H9 (cell line): ENCODE data around the gene CLEC2L. TPM values are rescaled to one million over a fixed set of nuclear protein-coding genes. Genes with fewer than 3 reads are reported as not detected.
A peak's percentile ranks its signal among the peaks of the same experiment; 100 is the strongest.

ENCODE experiments used
- DNase-seq: peaks from one replicate; pipeline ENCODE4 v3.0.0-alpha.2; 2017
- H2AFZ ChIP-seq: one replicate; pipeline ENCODE4 v1.6.1; 2013; ENCODE audit warnings: mild to moderate bottlenecking, low read length, control low read depth, moderate library complexity
- H2AK5ac ChIP-seq: 2 replicates; pipeline ENCODE4 v1.6.1; 2013; ENCODE audit warnings: low read length, control low read depth, mixed read lengths; ENCODE audit not compliant: insufficient read length
- H2BK120ac ChIP-seq: one replicate; pipeline ENCODE4 v1.6.1; 2013; ENCODE audit warnings: low read depth, mild to moderate bottlenecking, low read length, control low read depth, inconsistent platforms; ENCODE audit not compliant: poor library complexity, severe bottlenecking
- H2BK12ac ChIP-seq: 2 replicates; pipeline ENCODE4 v1.6.1; 2013; ENCODE audit warnings: low read length, control low read depth, mixed read lengths, low read depth; ENCODE audit not compliant: insufficient read length
- H2BK15ac ChIP-seq: 2 replicates; pipeline ENCODE4 v1.6.1; 2013; ENCODE audit warnings: low read depth, low read length, control low read depth
- H2BK20ac ChIP-seq: one replicate; pipeline ENCODE4 v1.6.1; 2013; ENCODE audit warnings: low read depth, mild to moderate bottlenecking, low read length, control low read depth, inconsistent platforms; ENCODE audit not compliant: poor library complexity, severe bottlenecking
- H2BK5ac ChIP-seq: 2 replicates; pipeline ENCODE4 v1.6.1; 2013; ENCODE audit warnings: low read length, control low read depth, mixed read lengths; ENCODE audit not compliant: insufficient read length
- H3K14ac ChIP-seq: 2 replicates; pipeline ENCODE4 v1.6.1; 2013; ENCODE audit warnings: low read length, control low read depth; ENCODE audit not compliant: insufficient read depth
- H3K18ac ChIP-seq: 2 replicates; pipeline ENCODE4 v1.6.1; 2013; ENCODE audit warnings: low read depth, mild to moderate bottlenecking, mixed read lengths, low read length, control low read depth; ENCODE audit not compliant: insufficient read length
- H3K23ac ChIP-seq: 2 replicates; pipeline ENCODE4 v1.6.1; 2013; ENCODE audit warnings: low read length, control low read depth, mixed read lengths, low read depth; ENCODE audit not compliant: insufficient read length
- H3K23me2 ChIP-seq: 2 replicates; pipeline ENCODE4 v1.6.1; 2013; ENCODE audit warnings: low read depth, mild to moderate bottlenecking, mixed read lengths, low read length, control low read depth; ENCODE audit not compliant: insufficient read length, poor library complexity, severe bottlenecking
- H3K27ac ChIP-seq: 2 replicates; pipeline ENCODE4 v1.5.1; 2013; ENCODE audit warnings: low read length, control low read depth, mixed read lengths, low read depth; ENCODE audit not compliant: insufficient read length
- H3K27me3 ChIP-seq: 2 replicates; pipeline ENCODE4 v1.6.1; 2013; ENCODE audit warnings: low read length, control low read depth, inconsistent platforms; ENCODE audit not compliant: insufficient read depth
- H3K4ac ChIP-seq: 2 replicates; pipeline ENCODE4 v1.6.1; 2013; ENCODE audit warnings: low read depth, mild to moderate bottlenecking, control low read depth, inconsistent platforms, low read length, moderate library complexity
- H3K4me1 ChIP-seq: 2 replicates; pipeline ENCODE4 v1.6.1; 2013; ENCODE audit warnings: low read length, control low read depth, inconsistent platforms; ENCODE audit not compliant: insufficient read depth
- H3K4me2 ChIP-seq: 2 replicates; pipeline ENCODE4 v1.6.1; 2013; ENCODE audit warnings: low read length, control low read depth, mixed read lengths; ENCODE audit not compliant: insufficient read length, insufficient read depth
- H3K56ac ChIP-seq: 2 replicates; pipeline ENCODE4 v1.6.1; 2013; ENCODE audit warnings: low read depth, mild to moderate bottlenecking, mixed read lengths, low read length, control low read depth; ENCODE audit not compliant: insufficient read length
- H3K79me1 ChIP-seq: 2 replicates; pipeline ENCODE4 v1.6.1; 2013; ENCODE audit warnings: low read depth, mild to moderate bottlenecking, moderate library complexity, low read length, control low read depth, inconsistent platforms; ENCODE audit not compliant: insufficient read depth, poor library complexity, severe bottlenecking
- H3K79me2 ChIP-seq: 2 replicates; pipeline ENCODE4 v1.6.1; 2013; ENCODE audit warnings: low read length, control low read depth, inconsistent platforms; ENCODE audit not compliant: insufficient read depth
- H3K9ac ChIP-seq: 2 replicates; pipeline ENCODE4 v1.6.1; 2013; ENCODE audit warnings: low read length, control low read depth, mixed read lengths; ENCODE audit not compliant: insufficient read length; ENCODE audit errors: extremely low read depth
- H3K9me3 ChIP-seq: one replicate; pipeline ENCODE4 v1.6.1; 2013; ENCODE audit warnings: low read depth, low read length, inconsistent platforms; ENCODE audit not compliant: control insufficient read depth
- H3T11ph ChIP-seq: one replicate; pipeline ENCODE4 v1.6.1; 2013; ENCODE audit warnings: mild to moderate bottlenecking, low read length, control low read depth, inconsistent platforms
- H4K20me1 ChIP-seq: one replicate; pipeline ENCODE4 v1.6.1; 2013; ENCODE audit not compliant: control insufficient read depth, insufficient read length, insufficient read depth
- H4K5ac ChIP-seq: 2 replicates; pipeline ENCODE4 v1.6.1; 2013; ENCODE audit warnings: low read depth, mild to moderate bottlenecking, mixed read lengths, low read length, control low read depth; ENCODE audit not compliant: insufficient read length
- H4K8ac ChIP-seq: replicated peaks from 2 replicates; pipeline ENCODE4 v1.6.1; 2013; ENCODE audit warnings: low read length, control low read depth, mixed read lengths, low read depth; ENCODE audit not compliant: insufficient read length
- H4K91ac ChIP-seq: 2 replicates; pipeline ENCODE4 v1.6.1; 2013; ENCODE audit warnings: low read depth, mild to moderate bottlenecking, moderate library complexity, mixed read lengths, low read length, control low read depth; ENCODE audit not compliant: insufficient read length
- H3K27ac Mint-ChIP-seq, 3 experiments: 2 replicates in 2 of 3; 3 replicates in 1 of 3; pipeline ENCODE4 v1.8.0; 2020 to 2021; ENCODE audit warnings: mixed read lengths in 3 of 3, mild to moderate bottlenecking in 1 of 3, moderate library complexity in 1 of 3
- H3K27me3 Mint-ChIP-seq: 2 replicates; pipeline ENCODE4 v1.8.0; 2021; ENCODE audit warnings: low read depth, mild to moderate bottlenecking, moderate library complexity, mixed read lengths
- H3K36me3 Mint-ChIP-seq, 3 experiments: 2 replicates in 2 of 3; 3 replicates in 1 of 3; pipeline ENCODE4 v1.8.0; 2020 to 2021; ENCODE audit warnings: low read depth in 3 of 3, mixed read lengths in 3 of 3; ENCODE audit not compliant: insufficient read depth in 1 of 3
- H3K4me1 Mint-ChIP-seq, 2 experiments: 2 replicates each; pipeline ENCODE4 v1.8.0; 2020; ENCODE audit warnings: mixed read lengths in 2 of 2
- H3K4me3 Mint-ChIP-seq, 2 experiments: 2 replicates in 1 of 2; 3 replicates in 1 of 2; pipeline ENCODE4 v1.8.0; 2020 to 2021; ENCODE audit warnings: mild to moderate bottlenecking in 2 of 2, mixed read lengths in 2 of 2, moderate library complexity in 1 of 2
- H3K9me3 Mint-ChIP-seq, 2 experiments: 2 replicates in 1 of 2; 3 replicates in 1 of 2; pipeline ENCODE4 v1.8.0; 2020; ENCODE audit warnings: mild to moderate bottlenecking in 2 of 2, mixed read lengths in 2 of 2, moderate library complexity in 1 of 2
- WGBS: extraction: QIAGEN DNeasy Blood & Tissue Kit; methylation state at CpG from one replicate; pipeline ENCODE4 v1.1.7; 2013; ENCODE audit warnings: missing lambda C conversion rate, low lambda C conversion rate, mixed read lengths; ENCODE audit not compliant: insufficient read length; ENCODE audit errors: extremely low coverage; 5-methylcytosine and 5-hydroxymethylcytosine counted together
- total RNA-seq: library from RNA; stranded (reverse); gene quantifications from 2 replicates; pipeline ENCODE4 v1.2.1, GENCODE V29; 2021
- TF ChIP-seq, protein P1 (sequence below): fragments of 200-600 bp; sonication (generic); conservative IDR thresholded peaks from 3 replicates; pipeline ENCODE4 v1.8.0; 2021; ENCODE audit warnings: antibody characterized with exemption, mild to moderate bottlenecking

The CLEC2L gene
- total RNA-seq, 1 experiment from 2014 or later, result 0.74 TPM

DNA sequence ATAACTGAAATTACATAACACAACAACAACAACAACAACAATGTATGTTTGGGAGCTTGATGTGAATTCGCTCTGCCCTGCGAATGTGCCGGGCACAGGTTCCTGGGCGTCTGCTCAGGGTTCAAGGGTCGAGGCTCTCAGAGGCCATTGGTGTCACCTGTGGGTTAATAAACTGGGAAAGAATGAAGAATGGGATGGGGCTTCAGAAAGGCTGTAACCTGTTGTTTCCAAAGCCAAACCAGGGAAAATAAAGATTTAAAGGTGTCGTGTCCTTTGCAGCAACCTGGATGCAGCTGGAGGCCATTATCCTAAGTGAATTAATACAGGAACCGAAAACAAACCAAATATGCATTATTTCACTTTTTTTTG lies 22.7 kb upstream of the CLEC2L start:
- DNase-seq, result no peak
- H3K4me3 Mint-ChIP-seq, result peak overlapping the region; percentile 56 to 76; a peak in 3 of 5 replicates

More for the DNA sequence above, 22.7 kb upstream of the CLEC2L start:
- H3K9me3 Mint-ChIP-seq, result no peaks in the 10 kb centered on the region
- Histone ChIP-seq H3K14ac (no peak overlapping the region), H3K79me2 (no peaks in the 10 kb centered on the region), H3K9ac (no peak overlapping the region), H2BK15ac (no peak overlapping the region), H4K91ac (no peak overlapping the region), H3K27ac (no peak overlapping the region), H2BK12ac (no peak overlapping the region), H2BK20ac (no peak overlapping the region), H3K9me3 (no peaks in the 10 kb centered on the region), H3K4me2 (no peak overlapping the region), H2AFZ (no peak overlapping the region), H3T11ph (no peak overlapping the region), H3K27me3 (no peaks in the 10 kb centered on the region), H2BK120ac (no peak overlapping the region), H3K23ac (no peak overlapping the region), H3K18ac (no peak overlapping the region), H4K8ac (no peak overlapping the region), H3K4me1 (no peaks in the 10 kb centered on the region), H3K79me1 (no peaks in the 10 kb centered on the region), H3K23me2 (no peaks in the 10 kb centered on the region), H4K5ac (no peak overlapping the region), H2AK5ac (no peak overlapping the region), H4K20me1 (no peaks in the 10 kb centered on the region), H2BK5ac (no peak overlapping the region), H3K4ac (no peak overlapping the region), H3K56ac (no peak overlapping the region)
- peaks cover 23% of the 10 kb centered on the region for H3K27me3 Mint-ChIP-seq
- H3K27ac Mint-ChIP-seq, result no peak overlapping the region
- H3K36me3 Mint-ChIP-seq, result no peaks in the 10 kb centered on the region
- WGBS, result no CpG with 5 or more reads among the region's 7 CpGs
- H3K4me1 Mint-ChIP-seq, result peaks cover 8 to 10% of the 10 kb centered on the region in 2 experiments
- TF ChIP-seq, protein P1, sequence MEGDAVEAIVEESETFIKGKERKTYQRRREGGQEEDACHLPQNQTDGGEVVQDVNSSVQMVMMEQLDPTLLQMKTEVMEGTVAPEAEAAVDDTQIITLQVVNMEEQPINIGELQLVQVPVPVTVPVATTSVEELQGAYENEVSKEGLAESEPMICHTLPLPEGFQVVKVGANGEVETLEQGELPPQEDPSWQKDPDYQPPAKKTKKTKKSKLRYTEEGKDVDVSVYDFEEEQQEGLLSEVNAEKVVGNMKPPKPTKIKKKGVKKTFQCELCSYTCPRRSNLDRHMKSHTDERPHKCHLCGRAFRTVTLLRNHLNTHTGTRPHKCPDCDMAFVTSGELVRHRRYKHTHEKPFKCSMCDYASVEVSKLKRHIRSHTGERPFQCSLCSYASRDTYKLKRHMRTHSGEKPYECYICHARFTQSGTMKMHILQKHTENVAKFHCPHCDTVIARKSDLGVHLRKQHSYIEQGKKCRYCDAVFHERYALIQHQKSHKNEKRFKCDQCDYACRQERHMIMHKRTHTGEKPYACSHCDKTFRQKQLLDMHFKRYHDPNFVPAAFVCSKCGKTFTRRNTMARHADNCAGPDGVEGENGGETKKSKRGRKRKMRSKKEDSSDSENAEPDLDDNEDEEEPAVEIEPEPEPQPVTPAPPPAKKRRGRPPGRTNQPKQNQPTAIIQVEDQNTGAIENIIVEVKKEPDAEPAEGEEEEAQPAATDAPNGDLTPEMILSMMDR, result no peak
